SK-N-SH (cell line): Measurements from ENCODE around the gene NHS.

Experiments
- CTCF ChIP-seq: fragments of 200-600 bp; sonication (generic); IDR thresholded peaks from 2 replicates; pipeline ENCODE4 v1.6.1; 2017; ENCODE audit warnings: antibody characterized with exemption, mild to moderate bottlenecking, moderate library complexity
- EP300 ChIP-seq, 2 experiments: IDR thresholded peaks; 2 replicates each; pipeline versions ENCODE4 v1.4.0 to v1.6.1; 2012; ENCODE audit warnings: borderline replicate concordance in 1 of 2, low read depth in 1 of 2, low read length in 1 of 2
- GATA2 ChIP-seq: sonication (generic); formaldehyde crosslinking; IDR thresholded peaks from 2 replicates; pipeline ENCODE4 v1.5.0; 2020; ENCODE audit warnings: mild to moderate bottlenecking, missing genetic modification reagents
- MEF2A ChIP-seq: IDR thresholded peaks from 2 replicates; pipeline ENCODE4 v1.4.0; 2012; ENCODE audit warnings: low read depth, borderline replicate concordance
- RAD21 ChIP-seq: IDR thresholded peaks from 2 replicates; pipeline ENCODE4 v1.6.1; 2012; ENCODE audit warnings: mild to moderate bottlenecking, low read length
- RCOR1 ChIP-seq: fragments of 150-350 bp; IDR thresholded peaks from 2 replicates; pipeline ENCODE4 v1.6.1; 2017; ENCODE audit warnings: antibody characterized with exemption, low read length
- RFX5 ChIP-seq: IDR thresholded peaks from 2 replicates; pipeline ENCODE4 v1.6.1; 2012; ENCODE audit warnings: mild to moderate bottlenecking, improper control_type of control experiment, low read length
- SIN3A ChIP-seq: IDR thresholded peaks from 2 replicates; pipeline ENCODE4 v1.6.1; 2012; ENCODE audit warnings: low read depth, mild to moderate bottlenecking, low read length, moderate library complexity, borderline replicate concordance
- TCF12 ChIP-seq: IDR thresholded peaks from 2 replicates; pipeline ENCODE4 v1.4.0; 2012
- USF2 ChIP-seq: fragments of 150-350 bp; IDR thresholded peaks from 2 replicates; pipeline ENCODE4 v1.6.1; 2017; ENCODE audit warnings: antibody characterized with exemption, low read length, low read depth, borderline replicate concordance

GRCh38 chrX:17453788-17454187, 78.8 kb downstream of the NHS start:
- no peak for TF ChIP-seq RFX5
- TF ChIP-seq USF2, result no peak
- no peak for TF ChIP-seq MEF2A
- no peak for TF ChIP-seq GATA2
- TF ChIP-seq RCOR1, result no peak
- TF ChIP-seq CTCF, result no peak
- no peak for TF ChIP-seq RAD21
- TF ChIP-seq EP300 (IDR thresholded peaks at IDR 0.05; ENCODE audit: borderline replicate concordance in 1 of 2, low read depth in 1 of 2, low read length in 1 of 2), result no peak
- TF ChIP-seq SIN3A, result no peak
- TF ChIP-seq TCF12, result no peak
